CD4-positive, alpha-beta T cell treated with Interleukin-12 subunit alpha and Interleukin-12 subunit beta, for 1 hour (primary cell): ENCODE data around the gene PAPPA.

Source experiments
- DNase-seq: peaks from one replicate; pipeline ENCODE4 v3.0.0-alpha.2; 2020

Gene PAPPA

DNA sequence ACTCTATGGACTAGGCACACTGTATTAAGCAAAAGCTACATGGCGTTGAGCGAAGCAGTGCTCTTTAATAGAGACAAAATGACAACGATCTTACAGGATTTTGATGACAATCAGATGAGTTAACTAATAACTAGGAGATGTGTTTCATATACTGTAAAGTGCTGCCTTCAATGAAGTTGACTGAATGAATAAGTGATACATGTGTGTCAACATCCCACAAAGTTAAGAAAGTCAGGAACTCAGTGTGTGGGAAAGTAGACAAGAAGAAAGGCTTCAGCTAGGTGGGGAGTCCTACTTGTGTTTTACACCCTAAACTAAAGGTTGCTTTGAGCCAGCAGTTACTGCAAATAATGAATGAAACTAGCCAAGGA, 79.6 kb downstream of the PAPPA start:
- DNase-seq = no peak

- DNase-seq = no peak
Measured at GRCh38 chr9:116234081-116234480, 80.5 kb downstream of the PAPPA start.

- DNase-seq = no peak
Measured at GRCh38 chr9:116236979-116237378, 83.4 kb downstream of the PAPPA start.

DNA sequence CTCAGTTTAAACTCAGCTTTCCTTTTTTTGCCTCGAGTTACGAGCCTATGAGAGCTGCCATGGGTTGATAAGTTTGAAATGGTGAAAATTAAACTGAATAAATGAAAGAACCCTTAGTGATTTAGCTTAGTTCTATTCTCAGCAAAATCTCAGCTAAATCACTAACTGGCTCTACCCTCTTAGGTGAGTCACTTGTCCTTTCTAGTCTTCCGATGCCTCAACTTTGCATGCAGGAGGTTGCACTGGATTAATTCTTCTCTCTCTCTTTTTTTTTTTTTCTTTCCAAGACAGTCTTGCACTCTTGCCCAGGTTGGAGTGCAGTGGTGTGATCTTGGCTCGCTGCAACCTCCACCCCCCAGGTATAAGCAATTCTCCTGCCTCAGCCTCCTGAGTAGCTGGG, 83.9 kb downstream of the PAPPA start:
- DNase-seq = no peak

GRCh38 chr9:116238225-116238624, 84.6 kb downstream of the PAPPA start:
- no peak for DNase-seq

DNA sequence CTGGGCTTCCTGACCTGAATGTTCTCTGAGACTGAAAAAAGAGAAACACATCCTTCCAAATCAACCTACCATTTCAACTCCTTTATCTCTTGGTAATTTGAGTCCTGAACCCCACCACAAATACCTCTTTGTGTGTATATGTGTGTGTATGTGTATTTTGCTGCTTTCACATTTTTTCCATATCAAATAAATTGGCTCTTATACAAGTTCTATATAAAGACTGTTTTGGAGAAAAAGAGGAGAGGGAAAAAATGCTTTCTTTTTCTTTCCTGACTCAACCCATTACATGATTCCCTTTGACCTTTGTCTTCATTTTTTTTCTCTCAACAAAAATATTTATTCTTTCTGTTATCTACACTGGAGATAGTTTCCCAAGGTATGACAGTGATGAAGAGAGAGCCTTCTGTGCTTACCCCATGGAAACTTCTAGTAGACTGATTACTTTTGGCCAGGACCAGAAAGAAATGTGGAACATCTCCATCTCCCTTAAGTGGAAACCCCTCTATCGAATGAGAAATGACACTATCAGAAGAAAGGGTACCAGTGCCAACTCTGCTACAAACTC, 85.3 kb downstream of the PAPPA start:
- DNase-seq = no peak

- DNase-seq = no peak
Measured at GRCh38 chr9:116243708-116244107, 90.1 kb downstream of the PAPPA start.

GRCh38 chr9:116247284-116247683, 93.7 kb downstream of the PAPPA start:
- no peak for DNase-seq

- DNase-seq = no peak
Measured at GRCh38 chr9:116247791-116248374, 94.3 kb downstream of the PAPPA start.

DNA sequence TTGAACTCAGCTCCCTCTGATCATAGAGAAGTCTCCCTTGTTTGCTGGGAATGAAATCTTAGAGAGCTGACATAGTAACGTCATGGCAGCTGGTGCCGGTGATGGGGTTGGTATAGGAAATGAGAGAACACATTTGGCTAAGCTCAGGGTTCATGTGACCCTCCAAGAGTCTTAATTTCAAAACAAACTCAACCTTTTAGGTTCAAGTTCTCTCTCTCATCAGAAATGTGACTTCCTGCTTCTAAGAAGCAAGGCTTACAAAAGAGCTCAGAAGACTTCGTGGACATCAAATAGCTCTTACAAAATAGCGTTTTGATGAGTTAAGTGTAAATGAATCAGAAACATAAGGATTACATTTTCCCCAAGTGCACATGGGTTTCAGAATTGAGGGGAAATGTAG, 97.3 kb downstream of the PAPPA start:
- no peak for DNase-seq

DNA sequence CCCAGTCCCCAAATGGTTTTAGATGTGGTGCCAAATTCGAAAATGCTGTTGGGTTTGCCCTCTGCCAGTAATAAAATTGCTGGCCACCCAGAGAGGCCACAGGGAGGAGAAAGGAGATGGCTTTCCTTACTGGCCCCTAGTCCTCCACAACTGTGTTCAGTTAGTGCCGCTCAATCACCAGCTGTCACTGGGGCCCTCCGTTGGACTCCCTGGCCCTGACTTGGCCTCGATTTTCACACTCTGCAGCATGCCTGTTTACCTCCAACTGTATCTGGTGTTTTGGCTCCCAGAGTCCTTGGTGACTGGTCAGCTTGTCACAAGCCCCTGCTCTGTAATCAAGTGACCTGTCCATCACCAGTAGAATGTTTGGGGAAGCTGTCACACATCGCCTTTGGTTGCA, 97.8 kb downstream of the PAPPA start:
- no peak for DNase-seq

DNA sequence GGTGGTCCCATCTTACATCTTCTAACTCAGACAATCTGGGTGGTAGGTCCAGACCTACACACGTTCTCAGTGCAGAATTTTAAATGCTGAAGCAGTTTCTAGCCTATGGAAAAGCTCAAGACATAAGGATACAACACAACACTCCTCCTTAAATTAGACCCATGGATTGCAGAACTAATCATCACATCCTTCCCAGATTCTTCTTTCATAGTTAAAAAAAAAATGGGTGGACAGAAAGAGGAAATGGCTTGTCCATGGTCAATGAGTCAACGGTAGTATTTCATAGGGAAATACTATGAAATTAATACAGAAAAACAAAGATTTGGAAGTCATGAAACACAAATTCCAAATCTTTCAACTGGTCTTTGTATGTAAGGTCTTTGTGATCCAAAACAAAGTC, 106.9 kb downstream of the PAPPA start:
- no peak for DNase-seq

- no peak for DNase-seq
Measured at GRCh38 chr9:116262448-116262847, 108.9 kb downstream of the PAPPA start.

DNA sequence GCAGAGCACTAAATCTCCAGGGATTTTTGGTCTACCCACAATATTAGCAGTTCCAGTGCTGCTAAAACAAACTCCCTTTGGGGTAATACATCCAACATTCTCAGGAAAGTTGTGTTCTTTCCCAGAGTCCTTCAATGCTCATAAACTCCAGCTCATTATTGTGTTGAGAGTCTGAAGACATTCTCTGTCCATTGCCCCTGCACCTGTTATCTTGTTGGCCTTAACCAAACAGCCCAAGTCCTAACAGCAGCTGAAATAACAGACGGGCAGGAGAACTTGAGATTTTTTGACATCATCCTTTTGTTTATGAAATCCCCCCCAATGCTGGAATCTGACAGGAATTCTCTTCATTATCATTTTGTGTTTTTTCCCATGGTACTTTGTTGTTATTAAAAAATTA, 110.8 kb downstream of the PAPPA start:
- DNase-seq = no peak

- no peak for DNase-seq
Measured at GRCh38 chr9:116267021-116267420, 113.4 kb downstream of the PAPPA start.

DNA sequence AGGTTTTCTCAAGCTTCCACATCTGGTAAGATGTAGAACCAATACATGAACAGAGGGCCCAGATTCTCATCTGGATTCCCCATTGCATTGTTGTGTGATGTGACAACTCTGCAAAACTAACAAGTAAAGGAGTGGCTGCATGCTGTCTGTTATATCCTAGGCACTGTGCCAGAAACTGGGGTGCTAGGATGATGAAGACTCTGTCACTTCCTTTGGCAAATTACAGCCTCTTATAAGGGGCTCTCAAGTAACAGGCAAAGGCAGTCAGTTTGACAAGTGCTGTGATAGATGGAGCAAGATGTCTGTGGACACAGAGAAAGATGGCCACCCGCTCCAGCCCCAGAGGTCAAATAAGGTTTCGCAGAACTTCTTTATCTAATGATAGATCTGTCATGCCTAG, 115.7 kb downstream of the PAPPA start:
- DNase-seq = no peak

GRCh38 chr9:116270546-116270945, 117.0 kb downstream of the PAPPA start:
- DNase-seq = no peak

DNA sequence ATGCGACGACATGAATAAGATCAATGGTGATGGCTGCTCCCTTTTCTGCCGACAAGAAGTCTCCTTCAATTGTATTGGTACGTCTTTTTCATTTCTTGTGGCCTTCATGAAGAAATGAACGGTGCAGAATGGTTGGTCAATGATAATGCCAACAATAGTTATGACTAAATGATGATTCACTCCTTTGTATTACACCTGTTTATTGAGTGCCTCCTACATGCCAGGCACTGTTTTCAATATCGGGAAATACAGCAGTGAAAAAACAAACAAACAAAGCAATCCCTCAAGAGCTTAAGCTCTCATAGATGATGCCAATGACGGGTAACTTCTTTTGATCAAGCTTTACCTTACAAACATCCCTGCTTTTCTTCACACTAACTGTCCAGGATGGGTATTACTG, 117.7 kb downstream of the PAPPA start:
- DNase-seq = no peak

DNA sequence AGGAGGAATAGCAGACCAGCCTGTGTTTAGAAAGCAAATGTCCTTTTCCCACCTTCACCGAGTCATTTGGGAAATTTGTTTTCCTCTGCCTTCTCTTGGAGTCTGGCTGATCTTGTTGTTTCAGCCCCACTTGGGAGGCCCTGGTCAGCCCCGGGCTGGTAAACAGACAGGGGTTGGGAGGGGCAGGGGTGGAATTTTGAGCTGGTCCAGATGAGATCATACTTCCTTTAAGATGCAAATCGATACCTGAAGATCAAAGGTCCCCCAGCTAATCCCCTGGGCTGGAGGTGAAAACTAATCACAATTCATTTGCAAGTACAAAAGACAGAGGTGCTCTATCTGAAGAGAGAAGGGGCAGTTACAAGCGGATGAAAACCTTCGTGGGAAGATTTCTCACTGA, 118.4 kb downstream of the PAPPA start:
- DNase-seq = no peak

DNA sequence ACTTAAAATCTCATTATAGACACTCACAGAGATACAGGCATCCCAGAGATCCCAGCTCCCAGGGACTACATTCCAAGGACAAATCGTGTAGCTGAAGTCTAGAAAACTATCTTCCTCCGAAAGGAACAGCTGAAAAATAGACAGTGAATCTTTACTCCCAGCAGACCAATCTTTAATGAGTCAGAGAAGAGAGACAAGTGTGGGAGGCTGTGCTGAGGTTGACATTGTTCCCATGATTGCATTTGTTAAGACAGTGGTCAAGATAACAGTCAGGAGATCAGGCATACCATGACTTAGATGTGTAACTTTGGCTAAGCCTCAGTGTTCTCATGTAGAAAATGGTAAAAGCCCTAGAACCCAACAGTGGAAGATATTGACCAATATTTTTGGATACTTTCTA, 120.7 kb downstream of the PAPPA start:
- no peak for DNase-seq

DNA sequence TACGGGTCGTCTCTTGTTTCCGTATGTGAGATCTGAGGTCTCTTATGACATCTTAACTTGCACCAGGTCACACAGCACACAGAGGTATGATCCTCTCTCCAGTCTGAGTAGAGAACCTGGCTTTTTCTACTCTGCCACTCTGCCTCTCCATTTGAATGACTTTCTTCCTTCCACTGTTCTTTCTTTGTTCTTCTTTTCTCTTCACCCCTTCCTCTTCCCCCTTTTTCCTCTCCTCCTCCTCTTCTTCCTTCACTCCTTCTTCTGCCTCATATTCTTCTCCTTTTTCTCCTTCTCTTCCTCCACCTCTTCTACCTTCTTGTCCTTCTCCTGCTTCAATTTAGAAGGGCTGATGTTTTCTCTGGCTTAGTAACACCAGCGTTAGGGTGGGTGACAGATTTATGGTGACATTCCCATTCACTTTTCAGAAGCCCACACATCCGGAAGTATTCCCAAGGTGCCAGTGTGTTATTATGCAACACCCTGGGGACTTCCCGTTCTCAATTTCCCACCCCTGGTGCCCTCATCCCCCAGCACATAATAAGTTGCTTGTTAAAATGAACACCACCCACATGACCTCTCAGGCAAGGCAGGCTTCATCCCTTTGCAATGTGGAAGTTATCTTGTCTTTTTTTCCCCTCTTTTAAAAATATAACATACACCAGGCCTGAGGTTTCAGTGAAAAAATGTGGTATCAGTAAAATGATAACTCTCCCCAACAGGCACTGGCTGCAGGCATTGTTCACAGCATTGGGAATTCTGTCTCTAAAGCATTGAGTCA, 122.0 kb downstream of the PAPPA start:
- DNase-seq = no peak

DNA sequence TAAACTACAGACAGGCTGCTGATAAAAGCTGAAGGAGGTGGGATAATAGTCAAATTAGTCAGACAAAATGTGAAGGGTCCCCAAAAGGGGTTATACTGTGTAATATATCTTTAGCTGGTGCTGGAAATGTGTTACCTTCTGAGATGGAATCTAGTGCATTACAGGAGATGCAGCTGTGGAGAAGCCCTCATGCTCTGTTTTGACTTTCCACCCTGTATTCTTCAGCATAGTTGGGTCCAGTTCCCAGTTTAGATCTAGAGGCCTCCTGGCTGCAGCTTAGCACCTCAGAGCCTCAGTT, 122.6 kb downstream of the PAPPA start:
- DNase-seq = no peak

DNA sequence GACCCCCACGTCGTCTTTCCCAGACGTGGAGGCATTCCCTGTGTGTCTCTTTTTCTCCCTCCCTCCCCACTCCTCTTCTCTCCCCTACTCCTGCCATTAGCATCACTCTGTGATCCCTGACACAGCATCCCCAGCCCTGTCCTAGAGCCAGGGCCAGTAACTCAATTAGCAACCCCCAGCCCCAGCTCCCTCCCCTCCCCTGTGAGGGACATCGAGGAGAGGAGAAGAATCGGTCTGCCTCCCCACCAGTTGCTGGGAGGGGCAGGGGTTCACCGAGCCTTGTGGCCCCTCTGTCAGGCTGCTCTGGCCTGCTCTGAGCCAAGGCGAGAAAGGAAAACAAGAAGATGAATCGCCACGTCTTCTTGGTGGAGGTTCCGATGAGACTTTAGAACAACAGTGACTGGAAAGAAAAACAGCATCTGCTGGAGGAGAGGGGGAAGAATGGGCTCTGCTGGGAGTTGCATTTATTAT, 123.1 kb downstream of the PAPPA start:
- DNase-seq = no peak

GRCh38 chr9:116278326-116278725, 124.7 kb downstream of the PAPPA start:
- DNase-seq = no peak

DNA sequence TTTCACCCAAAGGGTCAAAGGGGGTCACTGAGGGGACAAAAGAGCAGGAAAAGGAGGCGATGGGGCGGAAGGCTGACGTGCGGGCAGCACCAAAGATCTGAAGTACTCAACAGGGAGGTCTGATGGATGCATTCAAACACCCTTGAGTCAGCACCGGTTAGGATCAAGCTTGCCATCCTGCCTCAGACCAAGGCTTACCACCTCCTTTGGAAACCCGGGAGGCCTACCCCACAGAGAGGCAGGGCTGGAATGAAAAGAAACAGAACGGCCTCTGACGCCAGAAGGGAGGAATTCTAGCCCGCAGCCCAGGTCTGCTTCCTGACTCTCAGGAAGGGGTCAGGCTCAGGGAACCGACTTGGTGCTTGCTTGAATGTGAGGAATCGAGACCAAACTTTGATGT, 125.6 kb downstream of the PAPPA start:
- DNase-seq = no peak
